ENCODE data around the gene PDLIM7.

GRCh38 chr5:177536386-177536785 lies 39.0 kb upstream of the PDLIM7 start:
- TF ChIP-seq CTCF (IDR thresholded peaks at IDR 0.05), result no peak
- TF ChIP-seq POLR2A (IDR thresholded peaks at IDR 0.05), result no peak

Data from vagina (tissue), 2 donors.